Measurements from ENCODE around the gene KRTAP4-1.
"Not testable (repeated sequence)": the region's sequence is repeated elsewhere in the genome, so short reads cannot be mapped to it uniquely, and the experiment has no call there.

Gene KRTAP4-1

GRCh38 chr17:41168121-41168520, 16.6 kb downstream of the KRTAP4-1 start, which contains the start of gene KRTAP4-3:
Gene KRTAP4-3 (minus strand): TSS chr17:41168221. CDS start chr17:41168172, 49 bp downstream.
- no peak for DNase-seq

GRCh38 chr17:41167561-41167960, 17.1 kb downstream of the KRTAP4-1 start:
- DNase-seq, result no peak

DNA sequence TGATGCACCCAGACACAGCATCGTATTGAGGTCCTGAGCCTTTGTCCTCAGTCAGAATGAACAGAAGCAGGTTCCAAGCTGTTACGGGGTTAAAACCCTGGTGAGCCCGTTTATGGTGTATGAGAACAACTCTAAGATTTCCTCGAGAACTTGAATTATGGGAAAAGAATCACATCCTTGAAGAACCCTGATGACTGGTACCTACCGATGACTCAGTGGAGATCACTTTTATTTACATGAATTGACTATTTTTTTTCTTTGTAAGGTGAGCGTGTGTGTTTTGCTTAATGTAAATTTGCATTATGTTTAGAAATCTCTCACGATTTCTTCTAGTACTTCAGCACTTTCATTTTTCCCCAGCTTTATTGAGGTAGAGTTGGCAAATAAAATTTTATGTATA, 20.9 kb downstream of the KRTAP4-1 start:
- DNase-seq, result no peak

- DNase-seq, result no peak
These were observed 24.1 kb downstream of the KRTAP4-1 start, which contains the start of gene KRTAP4-4 for GRCh38 chr17:41160648-41161047. Gene KRTAP4-4 (minus strand): TSS chr17:41160748. CDS start chr17:41160691, 57 bp downstream.

- not testable (repeated sequence) for DNase-seq
These were observed 24.5 kb downstream of the KRTAP4-1 start for GRCh38 chr17:41160190-41160589.

- no peak for DNase-seq
These were observed 30.9 kb downstream of the KRTAP4-1 start for GRCh38 chr17:41153856-41154255.

DNA sequence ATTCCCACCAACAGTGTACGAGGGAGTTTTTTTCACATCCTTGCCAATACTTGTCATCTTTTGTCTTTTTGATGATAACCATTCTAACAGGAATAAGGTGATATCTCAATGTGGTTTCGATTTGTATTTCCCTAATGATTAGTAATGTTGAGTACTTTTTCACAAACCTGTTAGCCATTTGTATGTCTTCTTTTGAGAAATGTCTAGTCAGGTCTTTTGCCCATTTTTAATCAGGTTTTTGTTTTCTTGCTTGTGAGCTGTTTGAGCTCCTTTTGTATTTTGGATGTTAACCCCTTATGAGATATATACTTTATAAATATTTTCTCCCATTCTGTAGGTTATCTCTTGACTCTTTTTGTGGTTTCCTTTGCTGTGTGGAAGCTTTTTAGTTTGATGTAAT, 33.2 kb downstream of the KRTAP4-1 start:
- no peak for DNase-seq

GRCh38 chr17:41150026-41150425, 34.7 kb downstream of the KRTAP4-1 start:
- no peak for DNase-seq

DNA sequence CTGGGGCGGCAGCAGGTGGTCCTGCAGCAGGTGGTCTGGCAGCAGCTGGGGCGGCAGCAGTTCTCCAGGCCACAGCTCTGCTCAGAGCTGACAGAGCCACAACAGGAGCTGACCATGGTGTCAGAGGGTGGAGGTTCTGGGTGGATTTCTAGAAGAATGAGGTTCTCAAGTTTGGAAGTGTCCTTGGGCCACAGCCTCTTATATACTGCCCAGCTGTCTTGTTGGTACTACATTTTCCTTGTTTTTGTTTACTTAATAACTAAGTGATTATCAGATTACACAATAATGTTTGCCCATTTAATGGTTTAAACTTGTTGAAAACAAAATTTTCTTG, 35.1 kb downstream of the KRTAP4-1 start, which contains the start of gene KRTAP4-5:
KRTAP4-5 (minus strand) TSS at position 174 of the 334 bp plus-strand sequence; CDS start at position 116, 58 bp downstream.
- no peak for DNase-seq

GRCh38 chr17:41148971-41149651, 35.6 kb downstream of the KRTAP4-1 start:
- not testable (repeated sequence) for DNase-seq

- DNase-seq, result no peak
These were observed 37.0 kb downstream of the KRTAP4-1 start for GRCh38 chr17:41147531-41148204.

DNA sequence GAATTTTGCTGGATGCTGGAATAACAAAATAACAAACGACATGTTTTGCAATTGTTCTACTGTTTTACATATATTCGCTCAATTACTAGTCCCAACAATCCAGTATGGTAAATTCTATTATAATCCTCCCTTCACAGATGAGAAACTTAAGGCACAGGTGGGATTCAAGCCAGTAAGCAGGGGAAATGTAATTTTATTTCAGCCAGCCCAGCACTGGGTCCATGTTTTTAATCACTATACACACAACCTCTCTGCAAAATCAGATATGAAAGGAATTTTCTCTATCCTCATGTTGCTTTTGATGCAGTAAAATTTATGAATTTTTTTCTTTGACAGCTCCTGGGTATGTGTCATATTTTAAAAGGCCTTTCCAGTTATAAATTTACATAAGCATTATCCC, 39.5 kb downstream of the KRTAP4-1 start:
- DNase-seq, result no peak

GRCh38 chr17:41144846-41145245, 39.9 kb downstream of the KRTAP4-1 start:
- no peak for DNase-seq

DNA sequence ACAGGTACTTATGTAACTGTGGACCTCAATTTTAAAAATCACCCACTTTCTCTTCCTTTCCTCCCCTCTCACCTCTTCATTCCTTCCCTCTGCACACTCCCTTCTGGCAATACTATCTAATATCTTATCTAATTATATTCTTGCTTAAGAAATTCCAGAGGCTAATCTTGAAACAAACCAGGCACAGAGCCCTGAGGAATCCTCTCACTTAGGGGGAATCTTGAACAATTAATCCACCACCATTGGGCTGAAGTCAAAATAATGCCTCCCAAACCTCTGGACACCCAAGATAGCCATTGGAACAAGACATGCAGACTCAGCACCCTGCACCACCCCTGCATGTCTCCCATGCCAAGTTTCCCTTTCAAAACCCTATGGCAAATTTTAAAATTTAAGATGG, 43.4 kb downstream of the KRTAP4-1 start:
- no peak for DNase-seq

DNA sequence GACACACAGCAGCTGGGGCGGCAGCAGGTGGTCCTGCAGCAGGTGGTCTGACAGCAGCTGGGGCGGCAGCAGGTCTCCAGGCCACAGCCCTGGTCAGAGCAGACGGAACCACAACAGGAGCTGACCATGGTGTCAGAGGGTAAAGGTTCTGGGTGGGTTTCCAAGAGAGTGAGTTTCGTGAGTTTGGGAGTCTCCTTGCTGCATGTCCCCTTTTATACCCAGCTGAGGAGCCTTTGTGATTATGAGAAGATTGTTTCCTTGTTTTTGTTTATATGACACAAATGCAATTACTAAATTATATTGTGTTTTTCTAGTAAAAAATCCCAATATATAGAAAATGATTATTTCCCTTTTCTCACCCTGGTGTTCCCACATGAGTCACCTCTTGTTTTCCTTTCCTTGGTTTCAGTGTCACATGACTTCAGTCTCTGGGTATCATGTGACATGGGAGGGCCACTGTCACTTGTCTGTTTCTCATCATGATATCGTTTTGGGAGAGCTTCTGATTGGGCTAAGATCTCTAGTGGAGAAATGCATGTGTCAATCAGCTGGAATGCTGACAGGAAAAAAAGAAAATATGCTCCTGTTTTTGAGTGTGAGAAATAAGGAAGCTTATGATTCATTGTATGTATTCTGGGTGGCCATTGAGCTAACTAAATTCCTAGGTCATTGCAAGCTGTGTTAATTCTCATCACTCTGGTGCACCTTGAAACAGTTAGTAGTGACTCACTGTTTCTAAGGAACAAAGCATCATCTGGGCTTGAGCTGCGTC, 44.2 kb downstream of the KRTAP4-1 start, which contains the start of gene KRTAP4-6:
KRTAP4-6 (minus strand) TSS at position 185 of the 772 bp plus-strand sequence; CDS start at position 128, 57 bp downstream.
- DNase-seq, result no peak

GRCh38 chr17:41139865-41140264, 44.8 kb downstream of the KRTAP4-1 start:
- not testable (repeated sequence) for DNase-seq

Measured in NCI-H2107 (cell line).